ENCODE results near the gene SEM1.

- TF ChIP-seq CTCF (conservative IDR thresholded peaks at IDR 0.05; ENCODE audit: low read depth, low read length) (no peak), POLR2A (IDR thresholded peaks at IDR 0.05; ENCODE audit: low read depth, low read length) (no peak), MAZ (IDR thresholded peaks at IDR 0.05; ENCODE audit: borderline replicate concordance, low read depth, low read length) (no peak), RCOR1 (IDR thresholded peaks at IDR 0.05; ENCODE audit: insufficient replicate concordance, low read length) (no peak), ELK1 (IDR thresholded peaks at IDR 0.05; ENCODE audit: borderline replicate concordance, low read depth, low read length) (no peak), USF2 (IDR thresholded peaks at IDR 0.05; ENCODE audit: low read depth, low read length) (no peak), MXI1 (IDR thresholded peaks at IDR 0.05; ENCODE audit: borderline replicate concordance, low read depth, low read length) (no peak), BHLHE40 (IDR thresholded peaks at IDR 0.05; ENCODE audit: low read depth, low read length) (no peak), MAFK (IDR thresholded peaks at IDR 0.05; ENCODE audit: low read depth, low read length) (no peak), FOS (IDR thresholded peaks at IDR 0.05; ENCODE audit: low read depth, low read length) (no peak)
Observed at GRCh38 chr7:96727534-96728088, 18.0 kb upstream of the SEM1 start.
